ENCODE data around the gene EPHB2.
A peak's percentile ranks its signal among the peaks of the same experiment; 100 is the strongest.

Gene EPHB2

GRCh38 chr1:22804969-22805671 is 94.5 kb downstream of the EPHB2 start:
- no peak for DNase-seq

- no peak for DNase-seq
Measured at GRCh38 chr1:22805672-22806038, 95.0 kb downstream of the EPHB2 start.

- DNase-seq, result no peak
Measured at GRCh38 chr1:22806584-22806983, 95.9 kb downstream of the EPHB2 start.

- DNase-seq, result no peak
Measured at GRCh38 chr1:22807340-22807739, 96.7 kb downstream of the EPHB2 start.

GRCh38 chr1:22808186-22808675 is 97.6 kb downstream of the EPHB2 start:
- no peak for DNase-seq

GRCh38 chr1:22808676-22809483 is 98.2 kb downstream of the EPHB2 start:
- peak; percentile 68 for DNase-seq

GRCh38 chr1:22809783-22810182 is 99.1 kb downstream of the EPHB2 start:
- DNase-seq, result no peak

GRCh38 chr1:22810378-22810777 is 99.7 kb downstream of the EPHB2 start:
- no peak for DNase-seq

- no peak for DNase-seq
Measured at GRCh38 chr1:22812092-22812880, 101.6 kb downstream of the EPHB2 start.

GRCh38 chr1:22812993-22813790 is 102.6 kb downstream of the EPHB2 start:
- no peak for DNase-seq

- no peak for DNase-seq
Measured at GRCh38 chr1:22814176-22815042, 103.8 kb downstream of the EPHB2 start.

GRCh38 chr1:22815043-22815365 is 104.4 kb downstream of the EPHB2 start:
- DNase-seq, result no peak

GRCh38 chr1:22815421-22816066 is 104.9 kb downstream of the EPHB2 start:
- no peak for DNase-seq

- DNase-seq, result no peak
Measured at GRCh38 chr1:22816067-22816775, 105.6 kb downstream of the EPHB2 start.

- no peak for DNase-seq
Measured at GRCh38 chr1:22816803-22817202, 106.2 kb downstream of the EPHB2 start.

- no peak for DNase-seq
Measured at GRCh38 chr1:22817462-22817861, 106.8 kb downstream of the EPHB2 start.

GRCh38 chr1:22818061-22818770 is 107.6 kb downstream of the EPHB2 start:
- no peak for DNase-seq

GRCh38 chr1:22819361-22819760 is 108.7 kb downstream of the EPHB2 start:
- no peak for DNase-seq

- no peak for DNase-seq
Measured at GRCh38 chr1:22821027-22821426, 110.4 kb downstream of the EPHB2 start.

GRCh38 chr1:22822371-22822770 is 111.7 kb downstream of the EPHB2 start:
- DNase-seq, result no peak

All from NCI-H524 treated with DMSO at 0.1 percent for 48 hours (cell line).